Panc1 (cell line): ENCODE results near the gene CLEC4F. TPM values are rescaled to one million over a fixed set of nuclear protein-coding genes. Genes with fewer than 3 reads are reported as not detected.

Experiments
- ATAC-seq: fragments of 200-7000 bp; cut with Tn5 transposase; 2 replicates; pipeline ENCODE4 v1.9.1; 2020; ENCODE audit warnings: mild to moderate bottlenecking, moderate library complexity
- Bru-seq: library from RNA; stranded (reverse); fragments of 400-500 nt; gene quantifications from one replicate; lab custom pipeline; 2021; lab: Mats Ljungman, UMichigan
- BruChase-seq, 2 experiments: library from RNA; stranded (reverse); fragments of 400-500 nt; gene quantifications; one replicate each; lab custom pipeline; 2021; lab: Mats Ljungman, UMichigan
- BruUV-seq: library from RNA; stranded (reverse); fragments of 400-500 nt; replicated peaks from 2 replicates; lab custom pipeline; 2021; lab: Mats Ljungman, UMichigan
- CTCF ChIA-PET: fragments of 300-600 bp; sonication (Branson Sonifier 250); formaldehyde crosslinking; loops from one replicate; lab custom pipeline; 2022; ENCODE audit warnings: antibody characterized with exemption; lab: Charles Lee
- POLR2A ChIA-PET: fragments of 300-600 bp; sonication (Branson Sonifier 250); formaldehyde crosslinking; loops from one replicate; lab custom pipeline; 2022; ENCODE audit warnings: antibody characterized with exemption; lab: Charles Lee
- DNase-seq: peaks from one replicate; pipeline ENCODE4 v3.0.0-alpha.2; 2010; ENCODE audit warnings: low read depth, low spot score
- H3K27ac ChIP-seq: 2 replicates; pipeline ENCODE4 v1.5.1; 2011; ENCODE audit warnings: mild to moderate bottlenecking, low read length, inconsistent platforms
- H3K27me3 ChIP-seq: fragments of 200-500 bp; sonication (Bioruptor generic); 2 replicates; pipeline ENCODE4 v1.6.0; 2014; ENCODE audit warnings: low read length, inconsistent platforms; ENCODE audit not compliant: control insufficient read depth, insufficient read depth
- H3K36me3 ChIP-seq: fragments of 200-500 bp; sonication (Bioruptor generic); 2 replicates; pipeline ENCODE4 v1.5.1; 2014; ENCODE audit warnings: inconsistent platforms, mild to moderate bottlenecking, low read length, moderate library complexity; ENCODE audit not compliant: control insufficient read depth, insufficient read depth
- H3K4me1 ChIP-seq: 2 replicates; pipeline ENCODE4 v1.5.1; 2011; ENCODE audit warnings: inconsistent platforms, mild to moderate bottlenecking, low read length, moderate library complexity; ENCODE audit not compliant: control insufficient read depth, insufficient read depth
- H3K4me3 ChIP-seq, 2 experiments: 2 replicates each; pipeline ENCODE4 v1.5.1; 2011 to 2012; ENCODE audit warnings: low read depth in 2 of 2, low read length in 2 of 2, mild to moderate bottlenecking in 2 of 2, inconsistent platforms in 1 of 2, moderate library complexity in 1 of 2
- H3K9me3 ChIP-seq: fragments of 200-500 bp; sonication (Bioruptor generic); 2 replicates; pipeline ENCODE4 v1.5.1; 2014; ENCODE audit warnings: low read depth, mild to moderate bottlenecking, inconsistent platforms, low read length, moderate library complexity; ENCODE audit not compliant: control insufficient read depth, insufficient read depth
- CTCF ChIP-seq: fragments of 450-650 bp; IDR thresholded peaks from 2 replicates; pipeline ENCODE4 v1.5.1; 2017; ENCODE audit warnings: mild to moderate bottlenecking
- POLR2AphosphoS5 ChIP-seq: IDR thresholded peaks from 2 replicates; pipeline ENCODE4 v1.6.1; 2012; ENCODE audit warnings: mild to moderate bottlenecking, low read depth, low read length, moderate library complexity
- REST ChIP-seq, 2 experiments: IDR thresholded peaks; 2 replicates each; pipeline ENCODE4 v1.6.1; 2011 to 2012; ENCODE audit warnings: low read depth in 2 of 2, control low read depth in 1 of 2, low read length in 1 of 2, mild to moderate bottlenecking in 1 of 2, moderate library complexity in 1 of 2; ENCODE audit not compliant: insufficient read depth in 1 of 2
- SIN3A ChIP-seq: IDR thresholded peaks from 2 replicates; pipeline ENCODE4 v1.6.1; 2012; ENCODE audit warnings: low read depth, mild to moderate bottlenecking, low read length, moderate library complexity, borderline replicate concordance; ENCODE audit not compliant: insufficient read depth
- TCF7L2 ChIP-seq: IDR thresholded peaks from 2 replicates; pipeline ENCODE4 v1.6.1; 2011; ENCODE audit warnings: mild to moderate bottlenecking, low read depth, low read length, inconsistent platforms
- in situ Hi-C: cut with HindIII; loops from 2 replicates; pipeline ENCODE4 v1.10.0; 2016; ENCODE audit warnings: low sequenced_read_pairs, low pct_unique_long_range_greater_than_20kb
- intact Hi-C: fragments of 100-400 bp; cut with micrococcal nuclease; formaldehyde crosslinking; loops from one replicate; pipeline ENCODE4 v1.10.0; 2022; ENCODE audit not compliant: unreplicated experiment
- long read RNA-seq: library from polyadenylated mRNA; unstranded; transcript quantifications from one replicate; pipeline ENCODE4 v2.0.0, GENCODE V29; 2021; ENCODE audit not compliant: unreplicated experiment
- polyA plus RNA-seq: library from polyadenylated mRNA; unstranded; fragments of >200 nt; gene quantifications from one replicate; pipeline ENCODE4 v1.2.1, GENCODE V29; 2012; ENCODE audit warnings: missing spikeins; ENCODE audit not compliant: insufficient read length
- total RNA-seq: library from RNA; stranded (reverse); gene quantifications from one replicate; pipeline ENCODE4 v1.2.1, GENCODE V29; 2021; ENCODE audit not compliant: unreplicated experiment

Gene CLEC4F, protein sequence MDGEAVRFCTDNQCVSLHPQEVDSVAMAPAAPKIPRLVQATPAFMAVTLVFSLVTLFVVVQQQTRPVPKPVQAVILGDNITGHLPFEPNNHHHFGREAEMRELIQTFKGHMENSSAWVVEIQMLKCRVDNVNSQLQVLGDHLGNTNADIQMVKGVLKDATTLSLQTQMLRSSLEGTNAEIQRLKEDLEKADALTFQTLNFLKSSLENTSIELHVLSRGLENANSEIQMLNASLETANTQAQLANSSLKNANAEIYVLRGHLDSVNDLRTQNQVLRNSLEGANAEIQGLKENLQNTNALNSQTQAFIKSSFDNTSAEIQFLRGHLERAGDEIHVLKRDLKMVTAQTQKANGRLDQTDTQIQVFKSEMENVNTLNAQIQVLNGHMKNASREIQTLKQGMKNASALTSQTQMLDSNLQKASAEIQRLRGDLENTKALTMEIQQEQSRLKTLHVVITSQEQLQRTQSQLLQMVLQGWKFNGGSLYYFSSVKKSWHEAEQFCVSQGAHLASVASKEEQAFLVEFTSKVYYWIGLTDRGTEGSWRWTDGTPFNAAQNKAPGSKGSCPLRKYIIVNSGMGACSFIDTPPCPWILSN
- total RNA-seq (not detected), Bru-seq, nascent RNA (percentile 7 among the genes with signal in this experiment), BruChase-seq, experiment 1, labeled RNA remaining after a 2-hour chase (not detected), BruChase-seq, experiment 2, labeled RNA remaining after a 6-hour chase (percentile 5 among the genes with signal in this experiment)
- polyA plus RNA-seq: not detected
- long read RNA-seq: 0 reads

DNA sequence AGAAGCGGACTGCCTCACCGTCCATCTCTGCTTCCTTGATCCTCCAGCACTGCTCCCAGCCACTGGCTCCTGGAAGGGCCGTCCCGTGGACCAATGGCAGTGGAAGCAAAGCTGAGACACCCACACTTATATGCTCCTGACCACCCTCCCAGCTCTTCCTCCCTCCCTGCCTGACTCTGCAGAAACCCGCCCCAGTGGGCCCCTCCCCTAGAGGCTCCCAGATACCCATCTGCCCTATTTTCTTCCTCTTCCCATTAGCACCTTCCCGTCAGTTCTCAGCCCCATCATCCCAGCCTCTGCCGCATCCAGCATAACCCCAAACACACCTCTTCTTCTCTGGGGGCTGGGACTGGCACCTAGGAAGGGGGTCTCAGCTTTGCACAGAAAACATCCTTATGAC lies at the start of gene CLEC4F:
TSS of gene CLEC4F (minus strand) at position 101 of the 400 bp plus-strand sequence. CDS start at position 25, 76 bp downstream.
- in situ Hi-C loops: no loop called here
- BruUV-seq: no TSS peak
- Histone ChIP-seq H3K9me3 (no peaks in the 10 kb centered on the region), H3K36me3 (no peaks in the 10 kb centered on the region), H3K27ac (no peak within 1 kb of the TSS), H3K4me1 (no peaks in the 10 kb centered on the region), H3K4me3 (no peak within 1 kb of the TSS), H3K27me3 (peaks cover 25% of the 10 kb centered on the region)
- CTCF ChIA-PET: no interaction called here
- intact Hi-C loops: no loop called here
- POLR2A ChIA-PET: no interaction called here
- DNase-seq (no peak), ATAC-seq (no peak)
- TF ChIP-seq POLR2AphosphoS5 (no peak), TCF7L2 (no peak), CTCF (no peak), SIN3A (no peak), REST (IDR thresholded peaks at IDR 0.05; ENCODE audit: insufficient read depth in 1 of 2, low read depth in 2 of 2, low read length in 1 of 2) (no peak)

DNA sequence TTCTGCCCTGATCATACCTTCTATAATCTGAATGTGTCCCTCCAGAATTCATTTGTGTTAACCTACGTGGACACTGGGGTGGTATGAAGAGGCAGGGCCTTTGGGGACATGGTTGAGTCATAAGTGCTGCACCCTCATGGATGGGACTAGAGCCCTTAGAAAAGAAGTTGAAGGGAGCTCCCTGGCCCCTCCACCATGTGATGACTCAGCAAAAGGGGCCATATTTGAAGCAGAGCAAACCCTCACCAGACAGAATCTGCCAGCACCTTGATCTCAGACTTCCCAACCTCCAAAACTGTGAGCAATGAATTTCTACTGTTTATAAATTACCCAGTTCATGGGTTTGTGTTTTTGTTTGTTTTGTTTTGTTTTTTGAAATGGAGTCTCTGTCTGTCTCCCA lies 48.6 kb upstream of the CLEC4F start:
- TF ChIP-seq POLR2AphosphoS5: no peak
- TF ChIP-seq CTCF: no peak
- no peak for TF ChIP-seq SIN3A
- TF ChIP-seq TCF7L2: no peak
- TF ChIP-seq REST (IDR thresholded peaks at IDR 0.05; ENCODE audit: insufficient read depth in 1 of 2, low read depth in 2 of 2, low read length in 1 of 2): no peak
- intact Hi-C loops: no loop called here
- no TSS peak for BruUV-seq

More for the DNA sequence above, 48.6 kb upstream of the CLEC4F start:
- ChIA-PET POLR2A (no interaction called here), CTCF (interaction anchor here (0.6 to 0.9 kb wide), 3 partner anchors 25 to 221 kb away, joined by 3 to 5 read pairs (median 4); no protein-coding TSS in a partner anchor)
- H3K9me3 ChIP-seq: no peaks in the 10 kb centered on the region
- no peaks in the 10 kb centered on the region for H3K27me3 ChIP-seq
- no peak overlapping the region for H3K27ac ChIP-seq
- ATAC-seq (no peak), DNase-seq (no peak)
- no peaks in the 10 kb centered on the region for H3K36me3 ChIP-seq
- no peaks in the 10 kb centered on the region for H3K4me1 ChIP-seq
- in situ Hi-C loops: no loop called here
- H3K4me3 ChIP-seq: no peak overlapping the region
